ENCODE data around the gene TMCO4.

GRCh38 chr1:19802269-19802668 lies 2.6 kb upstream of the TMCO4 start:
- TF ChIP-seq CTCF (IDR thresholded peaks at IDR 0.05; ENCODE audit: insufficient read depth, low read depth, low read length): no peak
- no peak for TF ChIP-seq EZH2 (IDR thresholded peaks at IDR 0.05; ENCODE audit: insufficient read depth, low read length)
